Smooth muscle cell of the brain vasculature (primary cell): ENCODE results near the gene PRKCZ.
A peak's percentile ranks its signal among the peaks of the same experiment; 100 is the strongest.
"Not testable (repeated sequence)": the region's sequence is repeated elsewhere in the genome, so short reads cannot be mapped to it uniquely, and the experiment has no call there.

Experiments
- DNase-seq: peaks from one replicate; pipeline ENCODE4 v3.0.0-alpha.2; 2012; ENCODE audit warnings: low read depth, low spot score

Gene PRKCZ

GRCh38 chr1:2134266-2134620, 84.0 kb downstream of the PRKCZ start:
- no peak for DNase-seq

- DNase-seq: no peak
Observed at GRCh38 chr1:2134621-2135307, 84.6 kb downstream of the PRKCZ start.

- DNase-seq: peak; percentile 54
Observed at GRCh38 chr1:2135441-2135841, 85.2 kb downstream of the PRKCZ start.

- no peak for DNase-seq
Observed at GRCh38 chr1:2135941-2136340, 85.7 kb downstream of the PRKCZ start.

DNA sequence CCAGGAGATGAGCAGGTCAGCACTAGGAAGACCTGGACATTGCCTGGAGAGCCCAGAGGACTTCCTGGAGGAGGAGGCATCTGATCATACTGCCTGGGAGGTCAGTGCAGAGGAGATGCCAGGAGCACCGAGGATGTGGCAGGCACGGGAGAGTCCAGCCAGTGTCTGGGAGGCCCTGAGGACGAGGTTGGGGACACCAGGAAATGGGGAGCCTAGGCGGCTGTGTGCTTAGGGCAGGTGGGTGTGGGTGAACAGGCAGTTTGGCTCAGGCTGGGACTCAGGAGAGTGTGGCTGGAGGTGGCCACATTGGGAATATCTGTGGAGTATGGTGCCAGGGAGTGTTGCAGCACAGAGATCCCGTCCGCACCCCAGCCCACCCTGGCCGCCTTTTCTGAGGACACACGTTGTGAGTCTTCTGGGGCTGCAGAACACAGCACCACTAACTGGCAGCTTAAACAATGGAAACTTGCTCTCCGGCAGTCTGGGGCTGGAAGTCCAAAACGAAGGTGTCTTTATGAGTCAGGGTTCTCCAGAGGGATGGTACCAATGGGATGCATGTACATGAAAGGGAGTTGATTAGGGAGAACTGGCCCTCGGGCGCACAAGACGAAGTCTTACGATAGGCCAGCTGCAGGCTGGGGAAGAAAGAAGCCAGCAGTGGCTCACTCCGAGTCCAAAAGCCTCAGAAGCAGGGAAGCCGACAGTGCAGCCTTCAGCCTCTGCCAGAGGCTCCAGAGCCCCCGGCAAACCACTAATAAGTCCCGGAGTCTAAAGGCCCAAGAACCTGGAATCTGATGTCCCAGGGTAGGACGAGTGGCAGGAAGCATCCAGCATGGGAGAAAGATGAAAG, 86.4 kb downstream of the PRKCZ start:
- DNase-seq: no peak

DNA sequence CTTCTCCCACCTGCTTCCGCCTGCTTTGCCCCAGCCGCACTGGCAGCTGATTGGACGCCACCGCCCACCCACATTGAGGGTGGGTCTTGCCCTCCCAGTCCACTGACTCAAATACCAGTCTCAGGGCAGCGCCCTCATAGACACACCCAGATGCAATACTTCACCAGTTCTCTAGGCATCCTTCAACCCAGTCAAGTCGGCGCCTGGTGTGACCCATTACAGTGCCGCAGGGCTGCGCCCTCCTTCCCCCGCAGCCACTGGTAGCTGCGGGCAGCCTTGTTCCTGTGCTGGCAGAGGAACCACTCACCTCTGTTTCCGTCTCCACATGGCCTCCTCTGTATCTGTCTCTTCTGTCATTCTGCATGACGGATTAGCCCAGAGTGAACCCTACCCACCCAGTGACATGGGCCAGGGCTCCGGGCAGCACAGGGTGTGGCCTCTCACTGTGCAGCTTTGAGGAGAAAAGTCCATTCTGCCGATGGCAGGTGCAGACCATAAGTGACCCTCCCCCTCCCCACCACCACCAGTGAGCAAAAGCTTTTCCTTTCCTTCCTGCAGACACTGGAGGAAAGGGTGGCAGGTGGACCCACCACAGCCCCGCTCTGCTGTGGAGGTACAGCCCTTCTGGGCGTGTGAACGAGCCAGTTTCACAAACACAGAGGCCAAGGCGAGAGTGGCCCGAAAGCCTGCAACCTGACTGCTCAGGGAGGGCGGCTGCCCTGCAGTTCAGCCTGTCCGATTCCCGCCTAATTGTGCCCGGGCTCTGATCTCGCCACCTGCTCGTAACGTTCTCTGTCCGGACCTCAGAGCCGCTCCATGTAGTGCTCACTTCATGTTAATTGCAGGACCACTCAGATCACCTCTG, 87.3 kb downstream of the PRKCZ start:
- DNase-seq: no peak

GRCh38 chr1:2139156-2139555, 88.9 kb downstream of the PRKCZ start:
- DNase-seq: not testable (repeated sequence)

GRCh38 chr1:2141025-2141424, 90.8 kb downstream of the PRKCZ start:
- DNase-seq: no peak

DNA sequence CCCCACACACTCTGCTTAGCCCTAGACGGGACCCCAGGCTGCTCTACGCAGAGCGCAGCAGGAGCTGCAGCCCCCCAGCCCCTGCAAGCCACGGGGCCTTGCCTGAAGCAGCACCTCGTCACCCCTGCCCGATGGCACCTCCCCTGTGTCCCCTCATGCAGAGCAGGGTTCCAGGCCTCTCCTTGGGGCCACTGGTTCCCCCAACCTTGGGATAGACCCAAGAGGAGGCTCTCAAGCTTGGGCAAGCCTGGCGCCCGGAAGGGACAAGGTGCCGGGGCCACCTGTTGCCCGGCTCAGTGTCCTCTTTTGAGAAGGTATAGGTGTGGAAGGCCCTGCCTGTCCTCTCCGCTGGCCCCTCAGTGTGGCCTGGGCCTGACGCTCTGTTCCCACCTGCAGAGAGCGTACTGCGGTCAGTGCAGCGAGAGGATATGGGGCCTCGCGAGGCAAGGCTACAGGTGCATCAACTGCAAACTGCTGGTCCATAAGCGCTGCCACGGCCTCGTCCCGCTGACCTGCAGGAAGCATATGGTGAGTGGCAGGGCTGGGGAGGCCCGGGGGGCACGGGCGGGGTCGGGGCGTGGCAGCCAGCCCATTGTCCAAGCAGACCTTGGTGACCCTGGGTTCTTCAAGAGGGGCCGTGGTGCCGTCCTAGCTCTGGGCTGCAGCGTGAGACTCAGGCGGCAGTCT, 93.7 kb downstream of the PRKCZ start:
- no peak for DNase-seq

DNA sequence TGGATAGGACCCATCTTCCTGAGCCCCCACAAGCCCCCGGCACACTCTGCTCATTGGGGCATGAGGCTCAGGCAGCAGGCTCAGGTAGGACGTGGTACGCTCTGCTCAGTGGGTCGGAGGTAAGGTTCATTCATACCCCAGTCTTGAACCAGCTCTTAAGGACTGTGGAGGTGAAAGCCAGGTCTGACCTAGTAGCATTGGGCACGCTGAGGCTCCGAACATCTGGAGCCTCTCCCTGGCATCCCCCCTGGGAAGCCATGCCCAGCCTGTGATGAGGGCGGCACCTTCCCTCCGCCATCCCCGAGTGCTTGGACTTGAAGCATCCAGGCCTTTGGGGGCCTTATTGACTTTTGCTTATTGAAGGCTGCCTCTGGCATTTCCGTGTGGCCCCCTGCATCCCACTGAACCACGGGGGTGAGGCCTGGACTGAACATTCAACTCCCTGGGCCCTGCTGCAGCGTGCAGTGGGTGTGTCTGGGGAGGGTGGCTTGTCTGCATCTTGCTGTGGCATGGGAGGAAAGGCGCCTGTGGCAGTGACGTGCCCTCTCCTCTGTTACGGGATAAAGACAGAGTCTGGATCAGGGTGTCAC, 94.4 kb downstream of the PRKCZ start:
- no peak for DNase-seq

DNA sequence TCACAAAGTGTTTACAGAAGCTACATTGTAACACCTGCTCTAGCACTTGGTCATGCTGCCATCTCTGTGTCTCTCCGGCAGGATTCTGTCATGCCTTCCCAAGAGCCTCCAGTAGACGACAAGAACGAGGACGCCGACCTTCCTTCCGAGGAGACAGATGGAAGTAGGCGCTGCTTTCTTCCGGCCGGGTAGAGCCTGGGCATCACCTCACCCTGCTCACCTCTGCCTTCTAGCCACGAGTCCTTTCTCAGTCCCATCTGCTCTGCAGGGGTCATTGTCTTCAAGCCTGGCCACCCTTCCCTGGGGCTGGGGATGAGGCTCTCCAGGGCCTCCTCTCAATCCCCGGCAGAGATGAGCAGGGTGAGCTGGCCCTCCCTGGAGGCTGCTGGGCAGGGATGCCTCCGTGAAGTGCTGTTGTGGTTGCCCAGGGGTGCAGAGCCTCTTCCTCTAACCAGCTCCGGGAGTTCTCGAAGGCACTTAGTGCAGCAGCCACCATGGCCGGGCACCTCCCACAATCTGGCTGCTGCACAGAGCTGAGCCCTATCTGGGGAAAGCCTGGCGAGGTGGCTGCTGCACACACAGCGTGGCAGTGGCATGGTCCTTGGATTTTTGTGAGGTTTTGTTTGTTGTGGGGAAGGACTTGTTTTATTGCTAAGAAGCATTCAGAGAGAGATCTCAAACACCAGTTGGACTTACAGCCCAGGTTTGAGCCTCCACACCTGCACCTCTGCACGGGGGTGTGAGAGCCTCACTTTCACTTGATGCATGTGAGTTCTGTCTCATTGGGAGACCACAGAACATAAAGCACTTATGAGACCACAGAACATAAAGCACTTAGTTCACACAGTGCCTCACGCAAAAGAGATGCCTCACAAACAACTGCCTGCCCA, 96.0 kb downstream of the PRKCZ start:
- no peak for DNase-seq

- DNase-seq: no peak
Observed at GRCh38 chr1:2146836-2147517, 96.8 kb downstream of the PRKCZ start.

GRCh38 chr1:2147869-2148268, 97.7 kb downstream of the PRKCZ start:
- DNase-seq: not testable (repeated sequence)

GRCh38 chr1:2148691-2149090, 98.5 kb downstream of the PRKCZ start:
- no peak for DNase-seq

GRCh38 chr1:2150801-2151200, 100.6 kb downstream of the PRKCZ start:
- DNase-seq: no peak

- DNase-seq: no peak
Observed at GRCh38 chr1:2151252-2151651, 101.0 kb downstream of the PRKCZ start.

DNA sequence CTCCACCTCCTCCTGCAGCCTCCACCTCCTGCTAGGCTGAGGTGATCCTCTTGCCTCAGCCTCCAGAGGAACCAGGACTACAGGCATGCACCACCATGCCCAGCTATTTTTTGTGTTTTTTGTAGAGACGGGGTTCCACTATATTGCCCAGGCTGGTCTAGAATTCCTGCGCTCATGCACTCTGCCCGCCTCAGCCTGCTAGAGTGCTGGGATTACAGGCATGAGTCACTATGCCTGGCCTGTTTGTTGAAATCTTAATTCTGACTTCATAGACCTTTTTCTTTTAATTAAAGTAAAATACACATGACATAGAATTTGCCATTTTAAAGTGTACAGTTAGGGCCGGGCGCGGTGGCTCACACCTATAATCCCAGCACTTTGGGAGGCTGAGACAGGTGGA, 101.7 kb downstream of the PRKCZ start:
- no peak for DNase-seq

DNA sequence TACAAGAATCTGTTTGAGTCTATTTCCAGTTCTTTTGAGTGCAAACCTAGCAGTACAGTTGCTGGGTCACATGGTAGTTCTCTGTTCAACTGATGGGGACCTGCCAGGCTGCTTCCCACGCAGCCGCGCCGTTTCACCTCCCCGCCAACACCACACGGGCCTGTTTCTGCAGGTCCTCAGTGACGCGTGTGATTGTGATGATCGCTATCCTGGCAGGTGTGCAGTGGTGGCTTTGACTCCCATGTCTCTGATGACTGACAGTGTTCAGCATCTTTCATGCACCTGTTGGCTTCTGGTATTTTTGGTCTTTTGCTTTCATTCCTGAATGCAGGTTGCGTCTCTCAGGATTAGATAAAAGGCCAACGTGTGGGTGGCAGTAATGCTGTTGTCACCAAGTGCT, 102.7 kb downstream of the PRKCZ start:
- no peak for DNase-seq

DNA sequence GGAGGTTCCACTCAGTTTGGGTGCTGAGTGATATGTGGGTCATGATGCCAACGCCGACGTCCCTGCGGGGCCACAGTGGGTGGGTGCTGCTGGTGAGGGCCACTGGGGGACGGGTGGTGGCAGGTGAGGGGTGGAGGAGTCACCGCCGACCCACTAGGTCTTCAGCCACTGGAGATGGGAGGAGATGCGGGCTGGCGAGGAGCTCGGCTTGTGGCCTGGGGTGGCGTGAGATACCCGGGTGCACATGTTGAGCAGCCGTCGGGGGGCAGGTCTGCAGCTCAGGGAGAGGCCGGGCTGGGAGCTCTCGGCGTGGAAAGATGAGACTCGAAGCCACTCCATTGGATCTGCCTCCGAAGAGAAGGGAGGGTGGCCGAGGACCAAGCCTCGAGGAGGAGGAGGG, 103.8 kb downstream of the PRKCZ start:
- no peak for DNase-seq

- no peak for DNase-seq
Observed at GRCh38 chr1:2155147-2155598, 105.0 kb downstream of the PRKCZ start.
